Measurements from ENCODE around the gene CHST3.

CHST3 gene

GRCh38 chr10:72011468-72011867, 47.3 kb downstream of the CHST3 start:
- TF ChIP-seq, protein P1, sequence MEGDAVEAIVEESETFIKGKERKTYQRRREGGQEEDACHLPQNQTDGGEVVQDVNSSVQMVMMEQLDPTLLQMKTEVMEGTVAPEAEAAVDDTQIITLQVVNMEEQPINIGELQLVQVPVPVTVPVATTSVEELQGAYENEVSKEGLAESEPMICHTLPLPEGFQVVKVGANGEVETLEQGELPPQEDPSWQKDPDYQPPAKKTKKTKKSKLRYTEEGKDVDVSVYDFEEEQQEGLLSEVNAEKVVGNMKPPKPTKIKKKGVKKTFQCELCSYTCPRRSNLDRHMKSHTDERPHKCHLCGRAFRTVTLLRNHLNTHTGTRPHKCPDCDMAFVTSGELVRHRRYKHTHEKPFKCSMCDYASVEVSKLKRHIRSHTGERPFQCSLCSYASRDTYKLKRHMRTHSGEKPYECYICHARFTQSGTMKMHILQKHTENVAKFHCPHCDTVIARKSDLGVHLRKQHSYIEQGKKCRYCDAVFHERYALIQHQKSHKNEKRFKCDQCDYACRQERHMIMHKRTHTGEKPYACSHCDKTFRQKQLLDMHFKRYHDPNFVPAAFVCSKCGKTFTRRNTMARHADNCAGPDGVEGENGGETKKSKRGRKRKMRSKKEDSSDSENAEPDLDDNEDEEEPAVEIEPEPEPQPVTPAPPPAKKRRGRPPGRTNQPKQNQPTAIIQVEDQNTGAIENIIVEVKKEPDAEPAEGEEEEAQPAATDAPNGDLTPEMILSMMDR (IDR thresholded peaks at IDR 0.05; ENCODE audit: low read depth, low read length): no peak

DNA sequence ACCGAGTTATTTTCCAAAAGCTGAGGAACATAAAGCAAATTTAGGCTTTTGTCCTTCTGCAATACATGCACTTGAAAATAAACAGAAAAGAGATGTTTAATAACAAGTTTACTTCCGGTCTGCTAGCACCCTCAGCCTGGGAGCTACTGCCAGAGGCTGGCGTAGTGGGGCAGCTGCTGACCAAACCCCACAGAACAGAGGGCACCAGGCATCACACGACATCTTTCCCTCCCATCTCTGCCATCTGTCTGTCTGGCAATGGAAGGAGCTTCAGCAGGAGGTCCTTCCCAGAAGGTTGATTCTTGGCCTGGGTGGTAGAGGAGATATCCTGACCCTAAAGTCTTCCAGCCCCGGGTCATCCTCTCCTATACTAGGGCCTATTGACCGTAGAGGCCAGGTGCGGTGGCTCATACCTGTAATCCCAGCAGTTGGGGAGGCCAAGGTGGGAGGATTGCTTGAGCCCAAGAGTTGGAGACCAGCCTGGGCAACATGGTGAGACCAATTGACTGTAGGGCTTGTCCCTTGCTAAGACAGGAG, 47.8 kb downstream of the CHST3 start:
- H3K4me3 ChIP-seq (ENCODE audit: low read depth, low read length): no peak overlapping the region
- TF ChIP-seq, protein P1 (IDR thresholded peaks at IDR 0.05; ENCODE audit: low read depth, low read length): no peak

More at GRCh38 chr10:72011468-72011867, 47.3 kb downstream of the CHST3 start:
- H3K4me3 ChIP-seq (ENCODE audit: low read depth, low read length): no peak overlapping the region

DNA sequence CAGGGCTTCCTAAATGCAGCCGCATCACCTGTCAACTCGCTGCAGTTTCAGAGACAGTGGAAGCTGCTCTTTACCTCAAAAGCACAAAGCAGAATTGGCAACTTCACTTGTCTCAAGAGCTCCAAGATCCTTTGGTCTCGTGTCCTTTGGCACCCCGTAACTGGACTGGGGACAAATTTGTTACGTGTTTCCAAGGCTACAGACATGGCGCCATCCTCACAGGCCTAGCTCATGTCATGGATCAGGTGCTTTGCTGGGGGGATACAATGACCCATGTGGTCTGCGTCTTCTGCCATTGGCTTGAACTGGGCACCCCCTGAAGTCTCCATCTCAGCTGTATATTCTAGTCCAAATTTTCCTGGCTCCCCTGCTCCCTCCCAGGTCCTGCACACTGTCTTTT, 48.6 kb downstream of the CHST3 start:
- TF ChIP-seq, protein P1 (IDR thresholded peaks at IDR 0.05; ENCODE audit: low read depth, low read length): no peak
- H3K4me3 ChIP-seq (ENCODE audit: low read depth, low read length): no peak overlapping the region

DNA sequence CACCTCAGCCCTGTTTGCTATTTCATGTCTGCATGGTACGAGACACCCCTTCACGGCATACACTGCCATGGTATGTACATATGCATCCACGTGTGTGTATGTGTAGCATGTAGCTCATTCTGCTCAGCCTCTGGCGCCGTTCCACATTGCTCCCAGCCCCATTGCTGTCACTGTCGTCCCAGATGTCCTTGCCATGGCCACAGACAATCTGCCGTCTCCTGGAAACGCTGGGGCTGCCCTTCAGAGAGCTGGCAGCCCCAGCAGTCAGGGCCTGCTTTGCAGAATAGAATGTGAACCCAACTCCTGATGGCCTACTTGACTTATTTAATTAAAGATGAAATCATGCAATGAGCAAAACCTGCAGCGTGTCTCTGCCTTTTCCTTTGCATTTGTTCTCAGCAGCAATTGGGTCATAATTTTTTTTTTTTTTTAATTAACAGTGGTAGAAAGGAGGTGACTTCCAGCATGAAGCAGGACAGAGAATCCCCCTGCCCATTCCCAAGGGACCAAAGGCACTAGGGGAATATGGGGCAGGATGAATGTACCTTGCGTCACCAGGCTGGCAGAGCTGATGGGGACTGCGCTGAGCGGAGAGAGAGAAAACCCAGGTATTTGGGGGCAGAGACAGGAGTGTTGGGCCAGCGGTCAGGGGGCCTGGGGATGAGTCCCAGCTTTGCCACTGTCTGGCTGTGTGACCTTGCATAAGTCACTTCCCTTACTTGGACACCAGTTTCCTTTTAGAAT, 49.2 kb downstream of the CHST3 start:
- TF ChIP-seq, protein P1 (IDR thresholded peaks at IDR 0.05; ENCODE audit: low read depth, low read length): no peak
- no peak overlapping the region for H3K4me3 ChIP-seq (ENCODE audit: low read depth, low read length)

GRCh38 chr10:72014197-72014596, 50.0 kb downstream of the CHST3 start:
- TF ChIP-seq, protein P1 (IDR thresholded peaks at IDR 0.05; ENCODE audit: low read depth, low read length): no peak
- H3K4me3 ChIP-seq (ENCODE audit: low read depth, low read length): no peak overlapping the region

DNA sequence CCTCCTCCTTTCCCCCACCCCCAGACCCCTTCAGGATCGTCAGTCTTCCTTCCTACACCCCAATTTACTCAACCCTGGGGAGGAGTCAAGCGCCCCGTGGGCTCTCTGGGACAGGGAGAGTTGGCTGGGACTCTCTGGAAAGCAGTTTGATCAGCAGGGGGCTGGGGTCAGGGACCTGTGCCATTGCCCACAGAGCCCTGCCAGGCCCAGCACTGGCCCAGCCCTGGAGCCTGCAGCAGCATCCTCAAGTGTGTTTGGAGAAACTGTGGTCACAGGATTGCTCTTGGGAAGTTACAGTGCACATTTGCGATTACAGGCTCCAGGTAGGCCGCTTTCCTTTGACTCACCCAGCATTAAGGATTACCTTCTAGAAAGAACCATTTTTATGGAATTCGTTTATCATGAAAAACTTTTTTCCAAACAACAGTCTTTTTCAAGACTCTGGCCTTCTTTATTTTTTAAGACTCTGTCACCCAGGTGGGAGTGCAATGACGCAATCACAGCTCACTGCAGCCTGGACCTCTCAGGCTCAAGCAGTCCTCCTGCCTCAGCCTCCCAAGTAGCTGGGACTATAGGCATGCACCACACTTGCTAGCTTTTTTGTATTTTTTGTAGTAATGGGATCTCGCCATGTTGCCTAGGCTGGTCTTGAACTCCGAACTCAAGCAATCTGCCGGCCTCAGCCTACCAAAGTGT, 50.7 kb downstream of the CHST3 start:
- TF ChIP-seq, protein P1 (IDR thresholded peaks at IDR 0.05; ENCODE audit: low read depth, low read length): no peak
- H3K4me3 ChIP-seq (ENCODE audit: low read depth, low read length): no peak overlapping the region

- TF ChIP-seq, protein P1 (IDR thresholded peaks at IDR 0.05; ENCODE audit: low read depth, low read length): no peak
- H3K4me3 ChIP-seq (ENCODE audit: low read depth, low read length): no peak overlapping the region
Measured at GRCh38 chr10:72015841-72016240, 51.6 kb downstream of the CHST3 start.

All from WI38 (cell line).